ENCODE data around the gene PLXNA4.

PLXNA4 gene

DNA sequence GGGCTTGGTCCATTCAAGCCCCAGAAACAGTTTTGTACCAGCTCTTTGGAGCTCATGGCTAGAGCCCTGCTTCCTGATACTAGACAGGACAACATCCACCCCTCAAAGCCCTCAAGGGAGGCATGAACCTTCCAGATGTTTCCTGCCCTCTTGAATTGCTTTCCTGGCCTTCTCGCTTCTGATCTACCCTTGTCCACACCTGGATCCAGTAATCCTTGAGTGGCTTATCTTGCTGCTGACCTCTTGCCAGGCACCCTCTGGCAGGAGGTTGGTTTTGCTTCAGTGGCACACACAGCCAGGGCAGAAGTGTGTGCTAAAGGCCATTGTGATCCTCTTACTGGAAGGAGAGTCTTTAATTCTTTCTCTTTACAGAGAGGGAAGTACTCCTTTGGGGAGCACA is 495.8 kb downstream of the PLXNA4 start:
- no peak for DNase-seq (ENCODE audit: low read depth)
- no peak for TF ChIP-seq CTCF (IDR thresholded peaks at IDR 0.05; ENCODE audit: low read depth, low read length, missing control alignments)
- no peak overlapping the region for H3K4me3 ChIP-seq (ENCODE audit: low read depth, low read length)
- in situ Hi-C loops (cut with HindIII; ENCODE audit: low sequenced_read_pairs): no loop called here

GRCh38 chr7:132078891-132079735 is 497.2 kb downstream of the PLXNA4 start:
- no peak overlapping the region for H3K4me3 ChIP-seq (ENCODE audit: low read depth, low read length)
- no peak for TF ChIP-seq CTCF (IDR thresholded peaks at IDR 0.05; ENCODE audit: low read depth, low read length, missing control alignments)
- in situ Hi-C loops (cut with HindIII; ENCODE audit: low sequenced_read_pairs): no loop called here
- no peak for DNase-seq (ENCODE audit: low read depth)

DNA sequence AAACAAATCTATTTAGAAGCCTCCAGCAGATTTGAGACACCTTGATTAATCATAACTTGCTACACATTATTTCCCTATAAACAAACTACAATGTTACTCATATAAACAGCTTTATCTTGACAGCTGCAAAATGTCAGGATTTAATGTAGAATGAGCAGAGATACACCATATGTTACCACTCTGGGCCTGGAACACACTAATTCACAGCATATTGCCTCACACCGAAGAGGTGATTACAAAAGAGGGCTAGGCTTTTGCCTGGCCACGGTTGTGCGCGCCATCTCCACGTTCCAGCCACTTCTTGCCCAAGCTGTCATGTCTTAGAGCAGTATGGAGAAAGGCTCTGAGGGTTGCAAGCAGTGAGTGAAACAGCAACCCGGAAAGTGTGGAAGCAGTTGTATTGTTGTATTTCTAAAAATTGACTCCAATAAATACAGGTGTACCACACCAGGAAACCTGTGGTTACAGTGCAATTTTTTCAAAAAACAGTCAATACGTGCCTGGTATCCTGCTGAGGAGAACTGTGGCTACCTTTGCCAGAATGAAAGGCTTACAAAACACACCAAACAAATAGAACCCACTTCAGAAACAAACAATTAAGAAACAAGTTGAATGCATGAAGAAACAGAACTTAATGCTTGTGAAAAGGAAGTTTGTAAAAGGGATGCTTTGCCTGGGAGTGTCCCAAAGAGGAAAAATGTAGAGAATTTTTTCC is 498.1 kb downstream of the PLXNA4 start:
- no peak for DNase-seq (ENCODE audit: low read depth)
- in situ Hi-C loops (cut with HindIII; ENCODE audit: low sequenced_read_pairs): no loop called here
- H3K4me3 ChIP-seq (ENCODE audit: low read depth, low read length): no peak overlapping the region
- no peak for TF ChIP-seq CTCF (IDR thresholded peaks at IDR 0.05; ENCODE audit: low read depth, low read length, missing control alignments)

GRCh38 chr7:132076301-132077035 is 499.8 kb downstream of the PLXNA4 start:
- TF ChIP-seq CTCF (IDR thresholded peaks at IDR 0.05; ENCODE audit: low read depth, low read length, missing control alignments): no peak
- no peak for DNase-seq (ENCODE audit: low read depth)
- in situ Hi-C loops (cut with HindIII; ENCODE audit: low sequenced_read_pairs): no loop called here
- no peak overlapping the region for H3K4me3 ChIP-seq (ENCODE audit: low read depth, low read length)

DNA sequence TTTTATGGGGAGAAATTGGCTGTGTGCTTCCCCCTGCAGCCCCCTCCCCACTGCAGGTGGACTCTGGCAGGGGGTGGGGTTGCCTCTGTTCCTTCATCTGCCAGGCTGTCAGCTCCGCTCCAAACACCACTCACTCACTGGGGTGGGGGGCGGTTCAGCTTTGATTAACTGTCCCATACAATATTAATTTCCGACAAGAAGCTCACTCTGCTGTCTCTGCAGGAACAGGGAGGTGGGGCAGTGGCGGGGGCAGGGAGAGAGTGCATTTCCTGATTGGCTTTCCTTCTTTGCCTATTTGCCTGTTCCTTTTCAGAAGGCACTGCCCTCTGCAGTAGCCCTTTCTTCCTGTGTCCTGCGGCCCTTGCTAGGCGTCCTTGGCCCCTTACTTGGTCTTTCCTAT is 500.8 kb downstream of the PLXNA4 start:
- DNase-seq (ENCODE audit: low read depth): no peak
- in situ Hi-C loops (cut with HindIII; ENCODE audit: low sequenced_read_pairs): no loop called here
- H3K4me3 ChIP-seq (ENCODE audit: low read depth, low read length): no peak overlapping the region
- no peak for TF ChIP-seq CTCF (IDR thresholded peaks at IDR 0.05; ENCODE audit: low read depth, low read length, missing control alignments)

GRCh38 chr7:132073920-132074589 is 502.2 kb downstream of the PLXNA4 start:
- no peak for DNase-seq (ENCODE audit: low read depth)
- TF ChIP-seq CTCF (IDR thresholded peaks at IDR 0.05; ENCODE audit: low read depth, low read length, missing control alignments): no peak
- no peak overlapping the region for H3K4me3 ChIP-seq (ENCODE audit: low read depth, low read length)
- in situ Hi-C loops (cut with HindIII; ENCODE audit: low sequenced_read_pairs): no loop called here
